Caco-2 (cell line): ENCODE results near the gene ZNF555. TPM values are rescaled to one million over a fixed set of nuclear protein-coding genes. Genes with fewer than 3 reads are reported as not detected.

Source experiments
- BruUV-seq: library from RNA; stranded (reverse); fragments of 400-500 nt; replicated peaks from 2 replicates; lab custom pipeline; 2021; lab: Mats Ljungman, UMichigan
- CTCF ChIA-PET: fragments of 300-600 bp; sonication (Branson Sonifier 250); formaldehyde crosslinking; loops from one replicate; lab custom pipeline; 2022; ENCODE audit warnings: antibody characterized with exemption; lab: Charles Lee
- POLR2A ChIA-PET: fragments of 300-600 bp; sonication (Branson Sonifier 250); formaldehyde crosslinking; loops from one replicate; lab custom pipeline; 2022; ENCODE audit warnings: antibody characterized with exemption; lab: Charles Lee
- DNase-seq, 2 experiments: peaks; one replicate each; pipeline versions ENCODE4 v3.0.0 to v3.0.0-alpha.2; 2020 to 2022
- H3K27me3 ChIP-seq: replicated peaks from 2 replicates; pipeline ENCODE4 v1.6.0; 2011; ENCODE audit warnings: low read length; ENCODE audit not compliant: control insufficient read depth, insufficient read depth
- H3K36me3 ChIP-seq: 2 replicates; pipeline ENCODE4 v1.5.1; 2011; ENCODE audit warnings: low read length; ENCODE audit not compliant: control insufficient read depth, insufficient read depth
- H3K4me1 ChIP-seq: fragments of 250-450 bp; sonication (Bioruptor Pico); 2 replicates; pipeline ENCODE4 v1.5.1; 2020; ENCODE audit warnings: mild to moderate bottlenecking
- H3K4me3 ChIP-seq: 2 replicates; pipeline ENCODE4 v1.5.1; 2011; ENCODE audit warnings: low read depth, mild to moderate bottlenecking, control low read depth, low read length
- H3K9me3 ChIP-seq: fragments of 250-450 bp; sonication (Bioruptor Pico); 2 replicates; pipeline ENCODE4 v1.5.1; 2020; ENCODE audit warnings: mild to moderate bottlenecking, moderate library complexity
- H3K27ac Mint-ChIP-seq: one replicate; pipeline ENCODE4 v1.8.0; 2022; ENCODE audit warnings: mixed read lengths; ENCODE audit not compliant: unreplicated experiment
- H3K27me3 Mint-ChIP-seq: one replicate; pipeline ENCODE4 v1.8.0; 2022; ENCODE audit warnings: mixed read lengths; ENCODE audit not compliant: insufficient read depth, unreplicated experiment
- H3K36me3 Mint-ChIP-seq: one replicate; pipeline ENCODE4 v1.8.0; 2022; ENCODE audit warnings: mild to moderate bottlenecking, mixed read lengths; ENCODE audit not compliant: insufficient read depth, unreplicated experiment
- H3K4me1 Mint-ChIP-seq: one replicate; pipeline ENCODE4 v1.8.0; 2022; ENCODE audit warnings: low read depth, mixed read lengths; ENCODE audit not compliant: unreplicated experiment
- H3K4me3 Mint-ChIP-seq: one replicate; pipeline ENCODE4 v1.8.0; 2022; ENCODE audit warnings: mild to moderate bottlenecking, moderate library complexity, mixed read lengths; ENCODE audit not compliant: unreplicated experiment
- H3K9me3 Mint-ChIP-seq: one replicate; pipeline ENCODE4 v1.8.0; 2022; ENCODE audit warnings: mixed read lengths; ENCODE audit not compliant: unreplicated experiment
- intact Hi-C: fragments of 100-400 bp; cut with micrococcal nuclease; formaldehyde crosslinking; loops from one replicate; pipeline ENCODE4 v1.10.0; 2022; ENCODE audit not compliant: unreplicated experiment
- total RNA-seq: library from RNA; stranded (reverse); gene quantifications from 2 replicates; pipeline ENCODE4 v1.2.3, GENCODE V29; 2022
- TF ChIP-seq, protein P1 (sequence below), 2 experiments: fragments of 200-600 bp in 1 of 2; IDR thresholded peaks; 1 replicate in 1 of 2; 2 replicates in 1 of 2; pipeline versions ENCODE4 v1.5.1 to v1.8.0; 2011 to 2022; ENCODE audit warnings: antibody characterized with exemption in 1 of 2, control low read depth in 1 of 2, inconsistent platforms in 1 of 2, low read depth in 1 of 2, low read length in 1 of 2, mild to moderate bottlenecking in 1 of 2, moderate library complexity in 1 of 2; ENCODE audit not compliant: insufficient read depth in 1 of 2, severe bottlenecking in 1 of 2, unreplicated experiment in 1 of 2

Gene ZNF555
- total RNA-seq, 1 experiment from 2014 or later: 4.7 TPM

DNA sequence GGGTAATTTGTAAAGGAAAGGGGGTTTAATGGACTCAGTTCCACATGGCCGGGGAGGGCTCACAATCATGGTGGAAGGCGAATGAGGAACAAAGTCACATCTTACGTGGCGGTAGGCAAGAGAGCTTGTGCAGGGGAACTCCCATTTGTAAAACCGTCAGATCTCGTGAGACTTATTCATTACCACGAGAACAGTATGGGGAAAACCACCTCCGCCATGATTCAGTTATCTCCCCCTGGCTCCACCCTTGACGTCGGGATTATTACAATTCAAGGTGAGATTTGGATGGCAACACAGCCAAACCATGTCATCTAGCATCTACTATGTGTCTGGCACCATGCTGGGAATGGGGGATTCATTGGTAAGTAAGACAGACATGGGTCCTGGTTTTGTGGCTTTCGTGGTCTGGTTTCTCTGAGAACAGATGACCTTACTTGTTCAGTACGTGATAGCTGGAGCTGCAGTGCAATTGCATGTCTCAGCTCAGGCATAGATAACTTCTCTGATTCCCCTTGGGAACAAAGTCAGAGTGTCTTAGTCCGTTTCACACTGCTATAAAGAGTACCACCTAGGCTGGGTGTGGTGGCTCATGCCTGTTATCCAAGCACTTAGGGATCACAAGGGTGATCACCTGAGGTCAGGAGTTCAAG is 13.3 kb upstream of the ZNF555 start:
- Histone ChIP-seq H3K36me3 (no peaks in the 10 kb centered on the region), H3K4me3 (no peak overlapping the region), H3K9me3 (peaks cover 6% of the 10 kb centered on the region; the same call in 1 of the 2 replicates), H3K27me3 (no peaks in the 10 kb centered on the region), H3K4me1 (no peaks in the 10 kb centered on the region)
- Mint-ChIP-seq H3K9me3 (peaks cover 16% of the 10 kb centered on the region), H3K4me3 (no peak overlapping the region), H3K27ac (no peak overlapping the region), H3K36me3 (peaks cover 4% of the 10 kb centered on the region), H3K4me1 (no peaks in the 10 kb centered on the region), H3K27me3 (no peaks in the 10 kb centered on the region)
- TF ChIP-seq, protein P1, sequence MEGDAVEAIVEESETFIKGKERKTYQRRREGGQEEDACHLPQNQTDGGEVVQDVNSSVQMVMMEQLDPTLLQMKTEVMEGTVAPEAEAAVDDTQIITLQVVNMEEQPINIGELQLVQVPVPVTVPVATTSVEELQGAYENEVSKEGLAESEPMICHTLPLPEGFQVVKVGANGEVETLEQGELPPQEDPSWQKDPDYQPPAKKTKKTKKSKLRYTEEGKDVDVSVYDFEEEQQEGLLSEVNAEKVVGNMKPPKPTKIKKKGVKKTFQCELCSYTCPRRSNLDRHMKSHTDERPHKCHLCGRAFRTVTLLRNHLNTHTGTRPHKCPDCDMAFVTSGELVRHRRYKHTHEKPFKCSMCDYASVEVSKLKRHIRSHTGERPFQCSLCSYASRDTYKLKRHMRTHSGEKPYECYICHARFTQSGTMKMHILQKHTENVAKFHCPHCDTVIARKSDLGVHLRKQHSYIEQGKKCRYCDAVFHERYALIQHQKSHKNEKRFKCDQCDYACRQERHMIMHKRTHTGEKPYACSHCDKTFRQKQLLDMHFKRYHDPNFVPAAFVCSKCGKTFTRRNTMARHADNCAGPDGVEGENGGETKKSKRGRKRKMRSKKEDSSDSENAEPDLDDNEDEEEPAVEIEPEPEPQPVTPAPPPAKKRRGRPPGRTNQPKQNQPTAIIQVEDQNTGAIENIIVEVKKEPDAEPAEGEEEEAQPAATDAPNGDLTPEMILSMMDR (IDR thresholded peaks at IDR 0.05; ENCODE audit: insufficient read depth in 1 of 2, low read depth in 1 of 2, low read length in 1 of 2, severe bottlenecking in 1 of 2, unreplicated experiment in 1 of 2): no peak
- CTCF ChIA-PET: interaction anchor here (0.7 kb wide), 1 partner anchor 234 kb away, joined by 3 read pairs; no protein-coding TSS in a partner anchor
- POLR2A ChIA-PET: no interaction called here
- intact Hi-C loops: no loop called here
- DNase-seq: no peak
- BruUV-seq: no TSS peak

DNA sequence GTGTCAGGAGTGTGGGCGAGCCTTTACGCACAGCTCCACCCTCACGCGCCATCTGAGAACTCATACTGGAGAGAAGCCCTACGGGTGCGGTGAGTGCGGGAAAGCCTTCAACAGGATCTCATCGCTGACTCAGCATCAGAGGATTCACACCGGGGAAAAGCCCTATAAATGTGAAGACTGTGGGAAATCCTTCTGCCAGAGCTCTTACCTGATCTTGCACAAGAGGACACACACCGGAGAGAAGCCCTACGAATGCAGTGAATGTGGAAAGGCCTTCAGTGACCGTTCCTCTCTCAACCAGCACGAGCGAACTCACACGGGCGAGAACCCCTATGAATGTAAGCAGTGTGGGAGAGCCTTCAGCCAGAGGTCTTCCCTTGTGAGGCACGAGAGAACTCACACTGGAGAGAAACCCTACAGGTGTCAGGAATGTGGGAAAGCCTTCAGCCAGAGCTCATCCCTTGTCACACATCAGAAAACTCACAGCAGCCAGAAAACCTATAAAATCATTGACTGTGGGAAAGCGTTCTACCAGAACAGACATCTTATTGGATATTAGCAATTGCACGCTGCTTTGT is 6.9 kb upstream of the ZNF555 start:
- BruUV-seq: no TSS peak
- Histone ChIP-seq H3K4me3 (no peak overlapping the region), H3K27me3 (no peaks in the 10 kb centered on the region), H3K36me3 (no peaks in the 10 kb centered on the region), H3K9me3 (peaks cover 17% of the 10 kb centered on the region), H3K4me1 (no peaks in the 10 kb centered on the region)
- H3K27me3 Mint-ChIP-seq: no peaks in the 10 kb centered on the region
- no peaks in the 10 kb centered on the region for H3K4me1 Mint-ChIP-seq
- H3K9me3 Mint-ChIP-seq: peaks cover 16% of the 10 kb centered on the region
- DNase-seq: no peak
- TF ChIP-seq, protein P1 (IDR thresholded peaks at IDR 0.05; ENCODE audit: insufficient read depth in 1 of 2, low read depth in 1 of 2, low read length in 1 of 2, severe bottlenecking in 1 of 2, unreplicated experiment in 1 of 2): no peak
- ChIA-PET POLR2A (no interaction called here), CTCF (no interaction called here)
- H3K4me3 Mint-ChIP-seq: no peak overlapping the region
- peaks cover 25% of the 10 kb centered on the region for H3K36me3 Mint-ChIP-seq
- no peak overlapping the region for H3K27ac Mint-ChIP-seq
- intact Hi-C loops: no loop called here

DNA sequence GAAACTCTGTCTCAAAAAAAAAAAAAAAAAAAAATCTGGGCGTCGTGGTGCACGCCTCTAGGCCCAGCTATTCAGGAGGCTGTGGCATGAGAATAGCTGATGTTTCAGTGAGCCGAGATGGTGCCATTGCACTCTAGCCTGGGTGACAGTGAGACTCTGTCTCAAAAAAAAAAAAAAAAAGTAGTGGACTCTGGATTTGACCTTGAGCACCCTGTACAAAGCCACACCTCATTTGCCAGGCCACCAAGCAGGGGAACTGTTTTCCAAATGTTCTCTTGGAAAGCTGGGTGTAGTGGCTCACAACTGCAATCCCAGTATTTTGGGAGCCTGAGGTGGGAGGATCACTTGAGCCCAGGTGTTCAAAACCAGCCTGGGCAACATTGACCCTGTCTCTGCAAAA is 3.8 kb upstream of the ZNF555 start:
- H3K27me3 ChIP-seq: no peaks in the 10 kb centered on the region
- TF ChIP-seq, protein P1 (IDR thresholded peaks at IDR 0.05; ENCODE audit: insufficient read depth in 1 of 2, low read depth in 1 of 2, low read length in 1 of 2, severe bottlenecking in 1 of 2, unreplicated experiment in 1 of 2): no peak
- H3K4me3 ChIP-seq: no peak overlapping the region
- Mint-ChIP-seq H3K27ac (no peak overlapping the region), H3K4me3 (no peak overlapping the region), H3K9me3 (peaks cover 15% of the 10 kb centered on the region), H3K36me3 (peaks cover 42% of the 10 kb centered on the region), H3K27me3 (no peaks in the 10 kb centered on the region), H3K4me1 (peaks cover 3% of the 10 kb centered on the region)
- H3K9me3 ChIP-seq: peaks cover 26% of the 10 kb centered on the region
- H3K36me3 ChIP-seq: no peaks in the 10 kb centered on the region
- no peaks in the 10 kb centered on the region for H3K4me1 ChIP-seq
- no TSS peak for BruUV-seq
- ChIA-PET CTCF (no interaction called here), POLR2A (no interaction called here)
- intact Hi-C loops: no loop called here
- no peak for DNase-seq
